Astrocyte (in vitro differentiated cells and primary cell): ENCODE measurements around the gene FOXO6.

Experiments
- CTCF ChIP-seq: IDR thresholded peaks from 2 replicates; pipeline ENCODE4 v1.5.1; 2011; ENCODE audit warnings: low read depth, mild to moderate bottlenecking, inconsistent platforms, low read length, moderate library complexity; ENCODE audit not compliant: insufficient read depth
- EZH2 ChIP-seq: IDR thresholded peaks from 2 replicates; pipeline ENCODE4 v1.6.1; 2012; ENCODE audit warnings: mild to moderate bottlenecking, low read length, inconsistent platforms; ENCODE audit not compliant: insufficient read depth

GRCh38 chr1:41361495-41362356, 492 bp downstream of the FOXO6 start:
- TF ChIP-seq CTCF: no peak
- peak; percentile 78 for TF ChIP-seq EZH2
